ENCODE results near the gene KMT2A. TPM values are rescaled to one million over a fixed set of nuclear protein-coding genes. Genes with fewer than 3 reads are reported as not detected.

Gene KMT2A
- polyA plus RNA-seq, 3 donors, result 36.0 to 39.2 (median 37.6) TPM

DNA sequence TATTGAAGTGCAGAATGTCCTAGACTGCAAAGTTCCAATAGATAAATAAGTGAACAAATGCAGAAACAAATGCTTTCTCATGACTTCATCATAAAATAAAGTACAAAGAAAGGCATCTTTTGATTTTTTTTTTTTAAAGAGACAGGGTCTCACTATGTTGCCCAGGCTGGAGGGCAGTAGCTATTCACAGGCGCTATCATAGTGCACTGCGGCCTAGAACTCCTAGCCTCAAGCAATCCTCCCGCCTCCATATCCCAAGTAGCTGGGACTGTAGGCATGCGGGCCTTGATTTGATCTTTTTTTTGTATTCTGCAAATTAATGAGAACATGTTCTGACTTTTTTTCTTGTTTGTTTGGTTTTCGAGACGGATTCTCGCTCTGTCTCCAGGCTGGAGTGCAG, 138.3 kb downstream of the KMT2A start:
- DNase-seq (ENCODE audit: low read depth in 3 of 3, low spot score in 2 of 3), result no peak

Other genes with a start within 250 kb of the KMT2A start
- 1 to 10 TPM; 1.9 to 2.4 (median 2.3) TPM for gene JAML, start 211.5 kb upstream of the KMT2A start, polyA plus RNA-seq (ENCODE audit: insufficient read length in 3 of 3)
- gene MPZL3, start 184.1 kb upstream of the KMT2A start, polyA plus RNA-seq (ENCODE audit: insufficient read length in 3 of 3), result 1 to 10 TPM; 4.7 to 6.1 (median 5.3) TPM
- 10 to 100 TPM; 19.0 to 21.1 (median 20.7) TPM for gene MPZL2, start 172.2 kb upstream of the KMT2A start, polyA plus RNA-seq (ENCODE audit: insufficient read length in 3 of 3)
- under 1 TPM; 0.30 to 0.57 (median 0.35) TPM for gene CD3E, start 131.8 kb upstream of the KMT2A start, polyA plus RNA-seq (ENCODE audit: insufficient read length in 3 of 3)
- gene CD3D, start 93.8 kb upstream of the KMT2A start, polyA plus RNA-seq (ENCODE audit: insufficient read length in 3 of 3), result under 1 TPM; 0.25 to 0.61 (median 0.35) TPM
- under 1 TPM; 0.31 to 0.51 (median 0.43) TPM for gene CD3G, start 92.1 kb upstream of the KMT2A start, polyA plus RNA-seq (ENCODE audit: insufficient read length in 3 of 3)
- 10 to 100 TPM; 34.4 to 41.4 (median 34.7) TPM for gene UBE4A, start 76.9 kb upstream of the KMT2A start, polyA plus RNA-seq (ENCODE audit: insufficient read length in 3 of 3)
- 100 to 1,000 TPM; 478 to 504 (median 486) TPM for gene ATP5MG, start 34.9 kb upstream of the KMT2A start, polyA plus RNA-seq (ENCODE audit: insufficient read length in 3 of 3)
- 1 to 10 TPM; 1.1 to 1.5 (median 1.1) TPM for gene TTC36, start 91.0 kb downstream of the KMT2A start, polyA plus RNA-seq (ENCODE audit: insufficient read length in 3 of 3)
- gene TMEM25, start 94.7 kb downstream of the KMT2A start, polyA plus RNA-seq (ENCODE audit: insufficient read length in 3 of 3), result 10 to 100 TPM; 24.4 to 26.2 (median 25.7) TPM
- 10 to 100 TPM; 43.6 to 49.4 (median 47.6) TPM for gene IFT46, start 129.4 kb downstream of the KMT2A start, polyA plus RNA-seq (ENCODE audit: insufficient read length in 3 of 3)
- 100 to 1,000 TPM; 200 to 209 (median 201) TPM for gene ARCN1, start 135.9 kb downstream of the KMT2A start, polyA plus RNA-seq (ENCODE audit: insufficient read length in 3 of 3)
- gene PHLDB1, start 171.1 kb downstream of the KMT2A start, polyA plus RNA-seq (ENCODE audit: insufficient read length in 3 of 3), result 100 to 1,000 TPM; 106 to 112 (median 106) TPM
- gene TREH, start 243.2 kb downstream of the KMT2A start, polyA plus RNA-seq (ENCODE audit: insufficient read length in 3 of 3), result 1 to 10 TPM in 1 of 3 donors, under 1 TPM in 2; 0.64 to 1.8 (median 0.75) TPM